Fibroblast of lung (primary cell): Measurements from ENCODE around the gene C5AR1. TPM values are rescaled to one million over a fixed set of nuclear protein-coding genes. Genes with fewer than 3 reads are reported as not detected.
"Not testable (repeated sequence)": the region's sequence is repeated elsewhere in the genome, so short reads cannot be mapped to it uniquely, and the experiment has no call there.

Source experiments
- DNase-seq, 2 donors: peaks; one replicate each; pipeline versions ENCODE4 v3.0.0 to v3.0.0-alpha.2; 2010; ENCODE audit warnings: low read depth in 2 of 2
- H2AFZ ChIP-seq: 2 replicates; pipeline ENCODE4 v1.5.1; 2012; ENCODE audit warnings: low read length, control low read depth, inconsistent platforms
- H3K27ac ChIP-seq: 2 replicates; pipeline ENCODE4 v1.5.1; 2011; ENCODE audit warnings: low read length, control low read depth; ENCODE audit not compliant: insufficient read depth
- H3K27me3 ChIP-seq: 2 replicates; pipeline ENCODE4 v1.5.1; 2011; ENCODE audit warnings: mild to moderate bottlenecking, low read length; ENCODE audit not compliant: control insufficient read depth, insufficient read depth
- H3K36me3 ChIP-seq: 2 replicates; pipeline ENCODE4 v1.5.1; 2011; ENCODE audit warnings: low read length; ENCODE audit not compliant: control insufficient read depth, insufficient read depth
- H3K4me1 ChIP-seq: 2 replicates; pipeline ENCODE4 v1.5.1; 2011; ENCODE audit warnings: low read length; ENCODE audit not compliant: control insufficient read depth, insufficient read depth; ENCODE audit errors: extremely low read depth
- H3K4me2 ChIP-seq: 2 replicates; pipeline ENCODE4 v1.5.1; 2011; ENCODE audit warnings: low read length, control low read depth; ENCODE audit not compliant: insufficient read depth; ENCODE audit errors: extremely low read depth
- H3K4me3 ChIP-seq, 4 experiments: fragments of 200-600 bp in 1 of 4; sonication (generic) in 1 of 4; replicated peaks in 1 of 4; 2 replicates each; pipeline ENCODE4 v1.5.1; 2011 to 2016; ENCODE audit warnings: low read length in 4 of 4, low read depth in 3 of 4, mild to moderate bottlenecking in 3 of 4, control low read depth in 2 of 4, inconsistent platforms in 1 of 4, mixed read lengths in 1 of 4; ENCODE audit not compliant: insufficient read depth in 1 of 4; ENCODE audit errors: control extremely low read depth in 1 of 4
- H3K79me2 ChIP-seq: 2 replicates; pipeline ENCODE4 v1.5.1; 2012; ENCODE audit warnings: mild to moderate bottlenecking, low read length, inconsistent platforms; ENCODE audit not compliant: control insufficient read depth, insufficient read depth
- H3K9ac ChIP-seq: 2 replicates; pipeline ENCODE4 v1.5.1; 2011; ENCODE audit warnings: mild to moderate bottlenecking, low read length, control low read depth; ENCODE audit not compliant: insufficient read depth
- H3K9me3 ChIP-seq: 2 replicates; pipeline ENCODE4 v1.5.1; 2012; ENCODE audit warnings: low read depth, low read length; ENCODE audit not compliant: control insufficient read depth, insufficient read depth
- H4K20me1 ChIP-seq: 2 replicates; pipeline ENCODE4 v1.5.1; 2011; ENCODE audit warnings: low read length; ENCODE audit not compliant: control insufficient read depth, insufficient read depth; ENCODE audit errors: extremely low read depth
- EZH2 ChIP-seq: IDR thresholded peaks from 2 replicates; pipeline ENCODE4 v1.5.1; 2012; ENCODE audit warnings: low read length, control low read depth, mild to moderate bottlenecking; ENCODE audit errors: missing control alignments
- polyA plus RNA-seq, 2 donors: library from polyadenylated mRNA; depleted of rRNA in 1 of 2; stranded (reverse) in 1 of 2; unstranded in 1 of 2; fragments of >200 nt; gene quantifications; 2 replicates each; pipeline ENCODE4 v1.2.1, GENCODE V29; 2011 to 2012; ENCODE audit warnings: missing spikeins in 1 of 2
- total RNA-seq: library from RNA; depleted of rRNA; stranded (reverse); fragments of >200 nt; gene quantifications from 2 replicates; pipeline ENCODE4 v1.2.1, GENCODE V29; 2014
- TF ChIP-seq, protein P1 (sequence below), 2 donors: IDR thresholded peaks in 1 of 2; conservative IDR thresholded peaks in 1 of 2; 1 replicate in 1 of 2; 2 replicates in 1 of 2; pipeline ENCODE4 v1.5.1; 2011 to 2012; ENCODE audit warnings: low read length in 2 of 2, control low read depth in 1 of 2, inconsistent platforms in 1 of 2, low read depth in 1 of 2, mild to moderate bottlenecking in 1 of 2

The C5AR1 gene
- total and polyA plus RNA-seq, 2 donors (not counting 1 experiment from before 2014, with no cell fraction given) = 0.33 to 0.81 TPM

DNA sequence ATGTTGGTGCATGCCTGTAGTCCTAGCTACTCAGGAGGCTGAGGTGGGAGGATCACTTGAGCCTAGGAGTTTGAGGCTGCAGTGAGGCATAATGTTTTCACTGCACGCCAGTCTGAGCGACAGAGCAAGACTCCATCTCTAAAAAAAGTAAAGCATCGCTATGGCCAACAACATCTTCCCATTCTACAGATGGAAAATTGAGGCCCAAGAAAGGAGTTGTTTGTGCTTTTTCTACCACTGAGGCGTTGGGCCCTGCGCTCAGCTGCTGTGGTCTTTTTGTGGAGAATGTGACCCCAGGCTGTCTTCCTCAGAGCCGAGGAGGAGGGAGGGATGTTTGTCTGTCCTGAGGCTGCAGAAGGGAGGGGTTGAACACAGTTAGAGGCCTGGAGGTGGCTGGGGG, 21.8 kb downstream of the C5AR1 start:
- TF ChIP-seq, protein P1, sequence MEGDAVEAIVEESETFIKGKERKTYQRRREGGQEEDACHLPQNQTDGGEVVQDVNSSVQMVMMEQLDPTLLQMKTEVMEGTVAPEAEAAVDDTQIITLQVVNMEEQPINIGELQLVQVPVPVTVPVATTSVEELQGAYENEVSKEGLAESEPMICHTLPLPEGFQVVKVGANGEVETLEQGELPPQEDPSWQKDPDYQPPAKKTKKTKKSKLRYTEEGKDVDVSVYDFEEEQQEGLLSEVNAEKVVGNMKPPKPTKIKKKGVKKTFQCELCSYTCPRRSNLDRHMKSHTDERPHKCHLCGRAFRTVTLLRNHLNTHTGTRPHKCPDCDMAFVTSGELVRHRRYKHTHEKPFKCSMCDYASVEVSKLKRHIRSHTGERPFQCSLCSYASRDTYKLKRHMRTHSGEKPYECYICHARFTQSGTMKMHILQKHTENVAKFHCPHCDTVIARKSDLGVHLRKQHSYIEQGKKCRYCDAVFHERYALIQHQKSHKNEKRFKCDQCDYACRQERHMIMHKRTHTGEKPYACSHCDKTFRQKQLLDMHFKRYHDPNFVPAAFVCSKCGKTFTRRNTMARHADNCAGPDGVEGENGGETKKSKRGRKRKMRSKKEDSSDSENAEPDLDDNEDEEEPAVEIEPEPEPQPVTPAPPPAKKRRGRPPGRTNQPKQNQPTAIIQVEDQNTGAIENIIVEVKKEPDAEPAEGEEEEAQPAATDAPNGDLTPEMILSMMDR (conservative IDR thresholded peaks at IDR 0.05 in 1 of 2, IDR thresholded peaks at IDR 0.05 in 1 of 2; ENCODE audit: low read depth in 1 of 2, low read length in 2 of 2) = no peak
- no peak for TF ChIP-seq EZH2
- H3K27ac ChIP-seq = no peak overlapping the region
- H3K36me3 ChIP-seq = no peaks in the 10 kb centered on the region
- H3K27me3 ChIP-seq = no peaks in the 10 kb centered on the region
- no peak overlapping the region for H3K9ac ChIP-seq
- no peak overlapping the region for H3K4me2 ChIP-seq
- no peaks in the 10 kb centered on the region for H3K79me2 ChIP-seq
- DNase-seq = no peak
- H3K4me3 ChIP-seq = no peak overlapping the region
- no peaks in the 10 kb centered on the region for H3K4me1 ChIP-seq
- no peaks in the 10 kb centered on the region for H3K9me3 ChIP-seq
- H4K20me1 ChIP-seq = no peaks in the 10 kb centered on the region
- no peak overlapping the region for H2AFZ ChIP-seq

DNA sequence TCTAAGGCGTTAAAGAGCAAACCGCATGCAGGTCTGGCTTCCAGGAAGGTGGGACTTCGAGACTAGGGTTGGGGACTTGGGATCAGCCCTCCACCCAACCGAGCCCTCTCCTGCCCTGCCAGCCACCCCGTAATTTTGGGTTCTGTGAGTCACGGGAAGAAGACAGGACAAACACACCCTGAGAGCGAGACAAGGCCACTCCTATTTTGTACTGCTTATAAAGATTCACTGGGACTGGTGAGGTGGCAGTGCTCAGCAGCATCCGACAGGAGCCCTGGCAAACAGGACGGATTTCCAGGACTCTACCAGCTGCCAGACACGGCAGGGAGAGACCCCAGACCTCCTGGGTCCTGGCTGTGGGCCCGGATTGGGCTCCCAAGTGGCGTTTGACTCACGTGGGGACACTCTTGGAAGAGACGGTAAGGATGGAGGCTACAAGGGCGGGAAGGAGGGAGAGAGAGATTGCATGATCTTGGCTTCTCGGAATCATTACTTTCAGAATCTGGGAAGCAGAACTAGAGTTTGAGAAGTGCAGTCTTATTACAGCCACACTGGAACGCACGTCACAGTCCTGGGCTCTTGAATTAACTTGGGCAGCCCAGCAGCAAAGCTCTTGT, 22.4 kb downstream of the C5AR1 start, which contains the start of gene C5AR2:
TSS of gene C5AR2 (plus strand) at position 245 of the 617 bp plus-strand sequence. CDS start 8,625 bp downstream, outside the sequence.
- no peak for DNase-seq
- Histone ChIP-seq H4K20me1 (no peaks in the 10 kb centered on the region), H3K4me3 (no peak within 1 kb of the TSS), H3K4me2 (no peak within 1 kb of the TSS), H3K9me3 (no peaks in the 10 kb centered on the region), H3K9ac (no peak within 1 kb of the TSS), H2AFZ (no peak within 1 kb of the TSS), H3K36me3 (no peaks in the 10 kb centered on the region), H3K27me3 (no peaks in the 10 kb centered on the region), H3K79me2 (no peaks in the 10 kb centered on the region), H3K27ac (no peak within 1 kb of the TSS), H3K4me1 (no peaks in the 10 kb centered on the region)
- TF ChIP-seq EZH2 = no peak
- TF ChIP-seq, protein P1 (conservative IDR thresholded peaks at IDR 0.05 in 1 of 2, IDR thresholded peaks at IDR 0.05 in 1 of 2; ENCODE audit: low read depth in 1 of 2, low read length in 2 of 2) = no peak

DNA sequence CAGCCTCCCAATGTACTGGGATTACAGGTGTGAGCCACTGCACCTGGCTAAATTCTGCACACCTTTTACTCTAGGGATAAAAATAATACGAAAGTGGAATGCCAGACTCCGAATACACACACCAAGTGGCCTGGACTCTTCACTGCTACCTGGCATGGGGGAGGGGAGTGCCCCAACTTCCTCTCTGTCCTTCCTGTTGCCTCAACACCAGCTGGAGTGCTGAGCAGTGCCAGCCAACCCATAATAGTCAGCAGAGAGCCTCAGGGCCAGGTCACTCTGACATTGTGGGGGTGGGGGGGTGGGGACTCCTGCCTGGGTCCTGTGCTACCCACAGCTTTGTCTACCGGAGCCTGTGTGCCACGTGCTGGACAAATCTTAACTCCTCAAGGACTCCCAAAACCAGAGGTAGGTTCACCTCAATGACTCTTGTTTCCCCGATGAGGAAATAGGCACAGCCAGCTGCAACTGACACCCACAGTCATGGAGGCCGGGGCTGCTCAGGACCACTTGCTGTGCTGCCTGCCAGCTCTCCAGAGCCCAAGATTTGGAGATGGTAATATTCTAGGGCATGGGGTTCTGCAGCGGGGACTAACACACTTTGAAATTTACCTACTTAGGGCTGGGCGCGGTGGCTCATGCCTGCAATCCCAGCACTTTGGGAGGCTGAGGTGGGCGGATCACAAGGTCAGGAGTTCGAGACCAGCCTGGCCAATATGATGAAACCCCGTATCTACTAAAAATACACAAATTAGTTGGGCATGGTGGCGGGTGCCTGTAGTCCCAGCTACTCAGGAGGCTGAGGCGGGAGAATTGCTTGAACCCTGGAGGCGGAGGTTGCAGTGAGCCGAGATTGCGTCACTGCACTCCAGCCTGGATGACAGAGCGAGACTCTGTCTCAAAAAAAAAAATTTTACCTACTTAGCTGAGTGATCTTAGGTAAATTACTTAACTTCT, 27.4 kb downstream of the C5AR1 start:
- DNase-seq, H3K4me2 ChIP-seq, H3K9ac ChIP-seq, H2AFZ ChIP-seq, H3K36me3 ChIP-seq, H4K20me1 ChIP-seq, H3K27me3 ChIP-seq, H3K4me3 ChIP-seq, H3K27ac ChIP-seq, H3K79me2 ChIP-seq, H3K4me1 ChIP-seq, H3K9me3 ChIP-seq: not testable (repeated sequence)
